ENCODE measurements around the gene GTF2A1. TPM values are rescaled to one million over a fixed set of nuclear protein-coding genes. Genes with fewer than 3 reads are reported as not detected.
"Not testable (repeated sequence)": the region's sequence is repeated elsewhere in the genome, so short reads cannot be mapped to it uniquely, and the experiment has no call there.

Gene GTF2A1
- total RNA-seq, 4 donors from 2014 or later, result 27.7 to 50.0 (median 35.6) TPM

DNA sequence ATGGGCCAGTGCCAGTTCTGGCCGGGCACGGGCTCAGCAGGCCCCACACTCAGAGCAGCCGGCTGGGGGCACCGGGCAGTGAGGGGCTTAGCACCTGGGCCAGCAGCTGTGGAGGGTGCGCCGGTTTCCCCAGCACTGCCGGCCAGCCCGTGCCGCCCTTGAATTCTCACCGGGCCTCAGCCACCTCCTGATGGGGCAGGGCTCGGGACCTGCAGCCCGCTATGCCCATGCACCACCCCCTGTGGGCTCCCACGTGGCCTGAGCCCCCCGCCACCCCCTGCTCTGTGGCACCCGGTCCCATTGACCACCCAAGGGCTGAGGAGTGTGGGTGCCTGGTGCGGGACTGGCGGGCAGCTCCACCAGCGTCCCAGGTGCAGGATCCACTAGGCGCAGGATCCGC is 15.4 kb upstream of the GTF2A1 start:
- no peaks in the 10 kb centered on the region for H3K9me3 ChIP-seq
- no peak for DNase-seq (ENCODE audit: low spot score in 2 of 2)
- no peaks in the 10 kb centered on the region for H3K27me3 ChIP-seq
- H3K4me3 ChIP-seq, result no peak overlapping the region
- no peaks in the 10 kb centered on the region for H3K36me3 ChIP-seq
- H3K27ac ChIP-seq, result no peak overlapping the region
- no peak for TF ChIP-seq POLR2A (IDR thresholded peaks at IDR 0.05)
- no peak for TF ChIP-seq POLR2AphosphoS5 (IDR thresholded peaks at IDR 0.05)
- TF ChIP-seq CTCF (IDR thresholded peaks at IDR 0.05), result no peak
- no peak for TF ChIP-seq EP300 (IDR thresholded peaks at IDR 0.05)
- WGBS, result 95% methylated on average over 5 of the region's 20 CpGs
- H3K4me1 ChIP-seq, result no peaks in the 10 kb centered on the region

GRCh38 chr14:81235096-81235495 is 14.3 kb upstream of the GTF2A1 start:
- 56% methylated on average over 2 of the region's 2 CpGs for WGBS
- no peak overlapping the region for H3K27ac ChIP-seq
- no peak overlapping the region for H3K4me3 ChIP-seq
- no peaks in the 10 kb centered on the region for H3K27me3 ChIP-seq
- no peak for DNase-seq (ENCODE audit: low spot score in 2 of 2)
- H3K36me3 ChIP-seq, result no peaks in the 10 kb centered on the region
- H3K9me3 ChIP-seq, result no peaks in the 10 kb centered on the region
- no peaks in the 10 kb centered on the region for H3K4me1 ChIP-seq
- TF ChIP-seq EP300 (IDR thresholded peaks at IDR 0.05) (no peak), POLR2AphosphoS5 (IDR thresholded peaks at IDR 0.05) (no peak), CTCF (IDR thresholded peaks at IDR 0.05) (no peak), POLR2A (IDR thresholded peaks at IDR 0.05) (no peak)

- no peaks in the 10 kb centered on the region for H3K36me3 ChIP-seq
- no peaks in the 10 kb centered on the region for H3K4me1 ChIP-seq
- H3K27me3 ChIP-seq, result no peaks in the 10 kb centered on the region
- no peak for DNase-seq (ENCODE audit: low spot score in 2 of 2)
- H3K27ac ChIP-seq, result no peak overlapping the region
- no peaks in the 10 kb centered on the region for H3K9me3 ChIP-seq
- H3K4me3 ChIP-seq, result no peak overlapping the region
- TF ChIP-seq POLR2A (IDR thresholded peaks at IDR 0.05) (no peak), EP300 (IDR thresholded peaks at IDR 0.05) (no peak)
These were observed 13.5 kb upstream of the GTF2A1 start for GRCh38 chr14:81234278-81234677.

- no peaks in the 10 kb centered on the region for H3K27me3 ChIP-seq
- H3K4me1 ChIP-seq, result no peaks in the 10 kb centered on the region
- 90% methylated on average over 1 of the region's 1 CpG for WGBS
- DNase-seq (ENCODE audit: low spot score in 2 of 2), result no peak
- H3K36me3 ChIP-seq, result no peaks in the 10 kb centered on the region
- TF ChIP-seq EP300 (IDR thresholded peaks at IDR 0.05) (no peak), POLR2A (IDR thresholded peaks at IDR 0.05) (no peak), CTCF (IDR thresholded peaks at IDR 0.05) (no peak), POLR2AphosphoS5 (IDR thresholded peaks at IDR 0.05) (no peak)
- H3K9me3 ChIP-seq, result no peaks in the 10 kb centered on the region
- no peak overlapping the region for H3K27ac ChIP-seq
- H3K4me3 ChIP-seq, result no peak overlapping the region
These were observed 12.9 kb upstream of the GTF2A1 start for GRCh38 chr14:81233615-81234014.

- no peak for TF ChIP-seq POLR2A (IDR thresholded peaks at IDR 0.05)
- no peak for TF ChIP-seq POLR2AphosphoS5 (IDR thresholded peaks at IDR 0.05)
- no peak for TF ChIP-seq EP300 (IDR thresholded peaks at IDR 0.05)
- TF ChIP-seq CTCF (IDR thresholded peaks at IDR 0.05), result no peak
- H3K9me3 ChIP-seq, result no peaks in the 10 kb centered on the region
- H3K4me1 ChIP-seq, result no peaks in the 10 kb centered on the region
- DNase-seq (ENCODE audit: low spot score in 2 of 2), result no peak
- WGBS, result 85% methylated on average over 1 of the region's 1 CpG
- no peak overlapping the region for H3K27ac ChIP-seq
- no peak overlapping the region for H3K4me3 ChIP-seq
- H3K27me3 ChIP-seq, result no peaks in the 10 kb centered on the region
- no peaks in the 10 kb centered on the region for H3K36me3 ChIP-seq
These were observed 10.8 kb upstream of the GTF2A1 start for GRCh38 chr14:81231540-81231939.

GRCh38 chr14:81224222-81224621 is 3.5 kb upstream of the GTF2A1 start:
- Histone ChIP-seq H3K27ac (no peak overlapping the region), H3K4me1 (peaks cover 8% of the 10 kb centered on the region), H3K4me3 (no peak overlapping the region), H3K27me3 (no peaks in the 10 kb centered on the region), H3K9me3 (no peaks in the 10 kb centered on the region), H3K36me3 (no peaks in the 10 kb centered on the region)
- no peak for DNase-seq (ENCODE audit: low spot score in 2 of 2)
- TF ChIP-seq CTCF (IDR thresholded peaks at IDR 0.05), result no peak
- TF ChIP-seq POLR2AphosphoS5 (IDR thresholded peaks at IDR 0.05), result no peak
- TF ChIP-seq POLR2A (IDR thresholded peaks at IDR 0.05), result no peak
- TF ChIP-seq EP300 (IDR thresholded peaks at IDR 0.05), result no peak
- WGBS, result 86% methylated on average over 1 of the region's 1 CpG

- 93% methylated on average over 7 of the region's 7 CpGs for WGBS
- not testable (repeated sequence) for H3K4me3 ChIP-seq; H3K27ac ChIP-seq; H3K27me3 ChIP-seq; DNase-seq (ENCODE audit: low spot score in 2 of 2); H3K36me3 ChIP-seq; H3K9me3 ChIP-seq
- peaks cover 12% of the 10 kb centered on the region for H3K4me1 ChIP-seq
These were observed 3.0 kb upstream of the GTF2A1 start for GRCh38 chr14:81223788-81224187.
